LNCAP (cell line): ENCODE results near the gene CFAP300.

Experiments
- TF ChIP-seq, protein P1 (sequence below): fragments of 450-650 bp; IDR thresholded peaks from 2 replicates; pipeline ENCODE4 v1.5.1; 2017; ENCODE audit warnings: mild to moderate bottlenecking

The CFAP300 gene

GRCh38 chr11:102050927-102051575, 3.8 kb downstream of the CFAP300 start:
- TF ChIP-seq, protein P1, sequence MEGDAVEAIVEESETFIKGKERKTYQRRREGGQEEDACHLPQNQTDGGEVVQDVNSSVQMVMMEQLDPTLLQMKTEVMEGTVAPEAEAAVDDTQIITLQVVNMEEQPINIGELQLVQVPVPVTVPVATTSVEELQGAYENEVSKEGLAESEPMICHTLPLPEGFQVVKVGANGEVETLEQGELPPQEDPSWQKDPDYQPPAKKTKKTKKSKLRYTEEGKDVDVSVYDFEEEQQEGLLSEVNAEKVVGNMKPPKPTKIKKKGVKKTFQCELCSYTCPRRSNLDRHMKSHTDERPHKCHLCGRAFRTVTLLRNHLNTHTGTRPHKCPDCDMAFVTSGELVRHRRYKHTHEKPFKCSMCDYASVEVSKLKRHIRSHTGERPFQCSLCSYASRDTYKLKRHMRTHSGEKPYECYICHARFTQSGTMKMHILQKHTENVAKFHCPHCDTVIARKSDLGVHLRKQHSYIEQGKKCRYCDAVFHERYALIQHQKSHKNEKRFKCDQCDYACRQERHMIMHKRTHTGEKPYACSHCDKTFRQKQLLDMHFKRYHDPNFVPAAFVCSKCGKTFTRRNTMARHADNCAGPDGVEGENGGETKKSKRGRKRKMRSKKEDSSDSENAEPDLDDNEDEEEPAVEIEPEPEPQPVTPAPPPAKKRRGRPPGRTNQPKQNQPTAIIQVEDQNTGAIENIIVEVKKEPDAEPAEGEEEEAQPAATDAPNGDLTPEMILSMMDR: no peak

DNA sequence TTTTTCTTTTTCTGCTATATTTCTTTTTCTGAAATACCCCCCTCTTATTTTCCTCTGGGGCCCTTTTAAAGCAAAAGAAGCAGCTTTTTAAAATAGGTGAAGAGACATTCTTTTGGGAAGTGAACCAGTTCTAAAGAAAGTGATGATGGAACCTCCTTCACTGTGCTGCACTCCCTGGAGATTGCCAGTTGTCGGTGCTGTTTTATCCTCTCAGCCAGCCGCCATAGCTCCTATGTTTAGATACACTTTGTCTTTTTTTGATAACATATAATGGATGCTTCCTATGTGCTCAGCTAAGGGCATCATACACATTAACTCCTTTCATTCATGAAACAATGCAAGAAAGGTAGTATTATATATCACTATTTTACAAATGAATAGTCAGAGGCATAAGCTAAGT, 14.0 kb downstream of the CFAP300 start:
- TF ChIP-seq, protein P1: peak; percentile 50

- TF ChIP-seq, protein P1: no peak
Observed at GRCh38 chr11:102062106-102062505, 14.9 kb downstream of the CFAP300 start.

DNA sequence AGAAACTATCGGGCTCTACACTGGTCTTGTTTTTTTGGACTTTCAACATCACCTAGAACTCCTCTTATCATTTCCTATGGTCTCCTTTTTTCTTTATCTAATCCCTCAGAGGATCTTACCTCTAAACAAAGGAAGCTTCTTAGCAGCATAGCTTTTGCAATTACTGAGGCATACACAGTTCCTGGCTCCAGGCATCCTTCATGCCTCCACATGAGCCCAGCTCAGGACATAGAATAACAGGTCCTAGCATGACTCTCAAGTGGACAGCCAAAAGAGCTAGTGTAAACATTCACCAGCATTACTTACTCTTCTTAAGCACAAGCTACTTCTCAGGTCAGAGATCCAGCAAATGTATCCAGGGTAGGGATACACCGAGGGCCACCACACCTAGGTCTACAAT, 17.1 kb downstream of the CFAP300 start:
- TF ChIP-seq, protein P1: no peak

GRCh38 chr11:102070766-102071165, 23.5 kb downstream of the CFAP300 start:
- TF ChIP-seq, protein P1: no peak

- TF ChIP-seq, protein P1: no peak
Observed at GRCh38 chr11:102071497-102072472, 24.5 kb downstream of the CFAP300 start.

- TF ChIP-seq, protein P1: no peak
Observed at GRCh38 chr11:102073253-102073652, 26.0 kb downstream of the CFAP300 start.
